LNCAP (cell line): ENCODE results near the gene LRSAM1.

Experiments used
- CTCF ChIP-seq: fragments of 450-650 bp; IDR thresholded peaks from 2 replicates; pipeline ENCODE4 v1.5.1; 2017; ENCODE audit warnings: mild to moderate bottlenecking

Gene LRSAM1

GRCh38 chr9:127450830-127451607, at the start of gene LRSAM1, which contains the start of gene RPL12:
Gene LRSAM1 (plus strand): TSS chr9:127451510. CDS start chr9:127454528, 3,018 bp downstream.
Gene RPL12 (minus strand): TSS chr9:127451406. CDS start chr9:127451317, 89 bp downstream.
- no peak for TF ChIP-seq CTCF

- no peak for TF ChIP-seq CTCF
Observed at GRCh38 chr9:127402401-127403090, 48.8 kb upstream of the LRSAM1 start.

- no peak for TF ChIP-seq CTCF
Observed at GRCh38 chr9:127403507-127404192, 47.7 kb upstream of the LRSAM1 start.

- TF ChIP-seq CTCF = no peak
Observed at GRCh38 chr9:127404631-127405030, 46.7 kb upstream of the LRSAM1 start.

- TF ChIP-seq CTCF = no peak
Observed at GRCh38 chr9:127405344-127406125, 45.8 kb upstream of the LRSAM1 start.

- TF ChIP-seq CTCF = no peak
Observed at GRCh38 chr9:127406799-127407491, 44.4 kb upstream of the LRSAM1 start.
